SU-DHL-6 (cell line): ENCODE results near the gene BCAN.

Source experiments
- H2AFZ ChIP-seq: fragments of 200-600 bp; sonication (generic); 2 replicates; pipeline ENCODE4 v1.6.1; 2014; ENCODE audit warnings: low read depth, mild to moderate bottlenecking, moderate library complexity, mixed read lengths, antibody characterized with exemption, low read length; ENCODE audit not compliant: severe bottlenecking
- H3F3A ChIP-seq: fragments of 200-600 bp; shearing (Covaris generic); 2 replicates; pipeline ENCODE4 v1.6.0; 2016; ENCODE audit warnings: antibody characterized with exemption, mild to moderate bottlenecking; ENCODE audit not compliant: insufficient read depth
- H3K27ac ChIP-seq: fragments of 200-600 bp; sonication (generic); 2 replicates; pipeline ENCODE4 v1.5.1; 2016; ENCODE audit warnings: low read depth, mild to moderate bottlenecking, low read length, moderate library complexity, mixed read lengths
- H3K27me3 ChIP-seq: fragments of 200-600 bp; sonication (generic), shearing (Covaris generic); 2 replicates; pipeline ENCODE4 v1.6.0; 2014; ENCODE audit warnings: mild to moderate bottlenecking, low read length
- H3K36me3 ChIP-seq: fragments of 200-600 bp; sonication (generic); 2 replicates; pipeline ENCODE4 v1.6.1; 2014; ENCODE audit warnings: mild to moderate bottlenecking, low read length, mixed read lengths
- H3K4me2 ChIP-seq: fragments of 300-600, 200-600 bp; shearing (Covaris generic), sonication (generic); 2 replicates; pipeline ENCODE4 v1.6.0; 2014; ENCODE audit warnings: low read length, low read depth, mild to moderate bottlenecking; ENCODE audit not compliant: poor library complexity, severe bottlenecking
- H3K4me3 ChIP-seq: fragments of 200-600 bp; sonication (generic); 2 replicates; pipeline ENCODE4 v1.5.1; 2014; ENCODE audit warnings: antibody characterized with exemption, low read length, mild to moderate bottlenecking, mixed read lengths; ENCODE audit not compliant: insufficient read depth, poor library complexity, severe bottlenecking
- H3K79me2 ChIP-seq: fragments of 200-600 bp; sonication (generic); 2 replicates; pipeline ENCODE4 v1.6.1; 2014; ENCODE audit warnings: mild to moderate bottlenecking, low read length, moderate library complexity; ENCODE audit not compliant: insufficient read depth
- H3K9ac ChIP-seq: fragments of 200-600 bp; sonication (generic); 2 replicates; pipeline ENCODE4 v1.7.0; 2014; ENCODE audit warnings: mild to moderate bottlenecking, low read length
- H3K9me2 ChIP-seq: fragments of 200-600 bp; sonication (generic); replicated peaks from 2 replicates; pipeline ENCODE4 v1.6.1; 2014; ENCODE audit warnings: low read length; ENCODE audit not compliant: insufficient read depth
- H3K9me3 ChIP-seq: fragments of 200-600 bp; sonication (generic); 2 replicates; pipeline ENCODE4 v1.6.1; 2014; ENCODE audit warnings: low read length, mixed read lengths; ENCODE audit not compliant: insufficient read depth
- H4K20me1 ChIP-seq: fragments of 200-600 bp; sonication (generic); 2 replicates; pipeline ENCODE4 v1.6.1; 2014; ENCODE audit warnings: low read depth, mild to moderate bottlenecking, antibody characterized with exemption, low read length, moderate library complexity, mixed read lengths
- EZH2phosphoT487 ChIP-seq: fragments of 200-600 bp; sonication (generic), shearing (Covaris generic); conservative IDR thresholded peaks from 2 replicates; pipeline ENCODE4 v1.6.1; 2018; ENCODE audit warnings: mild to moderate bottlenecking, antibody characterized with exemption, low read length, moderate library complexity, mixed read lengths
- TF ChIP-seq, protein P1 (sequence below): fragments of 200-600 bp; sonication (generic); IDR thresholded peaks from one replicate; pipeline ENCODE4 v1.5.1; 2017; ENCODE audit warnings: antibody characterized with exemption, mild to moderate bottlenecking, low read length, moderate library complexity; ENCODE audit not compliant: insufficient read depth, poor library complexity, severe bottlenecking

BCAN gene

DNA sequence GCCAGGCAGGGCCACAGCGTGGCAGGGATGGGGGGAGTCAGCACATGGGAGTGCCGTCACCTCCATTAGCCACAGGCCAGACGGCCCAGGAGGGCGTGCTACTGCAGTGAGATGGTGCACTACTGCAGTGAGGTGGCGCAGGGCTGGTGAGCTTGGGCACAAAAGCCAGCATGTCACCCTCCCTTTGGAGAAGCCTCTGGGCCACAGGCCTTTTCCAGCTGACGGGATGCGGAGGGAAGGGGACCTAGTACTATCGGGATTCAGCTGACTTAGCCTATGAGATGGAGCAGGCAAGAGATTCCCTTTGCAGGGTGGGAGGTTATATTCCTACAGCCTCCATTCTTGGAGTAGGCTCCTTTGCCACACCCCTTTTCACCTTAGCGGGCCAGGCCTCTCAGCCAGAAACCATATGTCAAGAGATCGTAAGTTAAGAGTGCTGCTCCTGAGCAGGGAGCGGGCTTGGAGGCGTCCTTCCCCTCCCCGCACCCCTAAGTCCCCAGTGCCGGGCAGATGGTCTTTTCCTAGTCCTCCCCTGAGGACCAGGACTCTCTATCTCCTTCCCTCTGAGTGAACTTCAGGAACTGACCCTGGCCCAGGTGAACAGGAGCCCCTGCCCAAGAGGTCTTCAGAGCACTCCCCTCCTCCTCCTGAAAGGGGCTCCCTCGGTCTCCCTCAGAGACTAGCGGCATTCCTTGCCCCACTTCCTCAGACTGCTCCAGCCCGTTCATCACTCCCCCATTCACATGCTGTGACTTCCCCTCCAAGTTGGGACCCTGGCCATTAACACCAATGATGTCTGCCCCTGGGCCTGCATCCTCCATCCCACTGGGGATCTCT lies 27.1 kb downstream of the BCAN start:
- Histone ChIP-seq H3K27ac (no peak overlapping the region), H3K4me3 (no peak overlapping the region), H3F3A (no peaks in the 10 kb centered on the region), H3K9me2 (no peaks in the 10 kb centered on the region), H3K79me2 (no peaks in the 10 kb centered on the region), H3K27me3 (no peaks in the 10 kb centered on the region), H3K9ac (no peak overlapping the region), H2AFZ (no peak overlapping the region), H3K9me3 (no peaks in the 10 kb centered on the region), H4K20me1 (no peaks in the 10 kb centered on the region), H3K36me3 (no peaks in the 10 kb centered on the region), H3K4me2 (no peak overlapping the region)
- TF ChIP-seq EZH2phosphoT487: no peak
- TF ChIP-seq, protein P1, sequence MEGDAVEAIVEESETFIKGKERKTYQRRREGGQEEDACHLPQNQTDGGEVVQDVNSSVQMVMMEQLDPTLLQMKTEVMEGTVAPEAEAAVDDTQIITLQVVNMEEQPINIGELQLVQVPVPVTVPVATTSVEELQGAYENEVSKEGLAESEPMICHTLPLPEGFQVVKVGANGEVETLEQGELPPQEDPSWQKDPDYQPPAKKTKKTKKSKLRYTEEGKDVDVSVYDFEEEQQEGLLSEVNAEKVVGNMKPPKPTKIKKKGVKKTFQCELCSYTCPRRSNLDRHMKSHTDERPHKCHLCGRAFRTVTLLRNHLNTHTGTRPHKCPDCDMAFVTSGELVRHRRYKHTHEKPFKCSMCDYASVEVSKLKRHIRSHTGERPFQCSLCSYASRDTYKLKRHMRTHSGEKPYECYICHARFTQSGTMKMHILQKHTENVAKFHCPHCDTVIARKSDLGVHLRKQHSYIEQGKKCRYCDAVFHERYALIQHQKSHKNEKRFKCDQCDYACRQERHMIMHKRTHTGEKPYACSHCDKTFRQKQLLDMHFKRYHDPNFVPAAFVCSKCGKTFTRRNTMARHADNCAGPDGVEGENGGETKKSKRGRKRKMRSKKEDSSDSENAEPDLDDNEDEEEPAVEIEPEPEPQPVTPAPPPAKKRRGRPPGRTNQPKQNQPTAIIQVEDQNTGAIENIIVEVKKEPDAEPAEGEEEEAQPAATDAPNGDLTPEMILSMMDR: no peak

DNA sequence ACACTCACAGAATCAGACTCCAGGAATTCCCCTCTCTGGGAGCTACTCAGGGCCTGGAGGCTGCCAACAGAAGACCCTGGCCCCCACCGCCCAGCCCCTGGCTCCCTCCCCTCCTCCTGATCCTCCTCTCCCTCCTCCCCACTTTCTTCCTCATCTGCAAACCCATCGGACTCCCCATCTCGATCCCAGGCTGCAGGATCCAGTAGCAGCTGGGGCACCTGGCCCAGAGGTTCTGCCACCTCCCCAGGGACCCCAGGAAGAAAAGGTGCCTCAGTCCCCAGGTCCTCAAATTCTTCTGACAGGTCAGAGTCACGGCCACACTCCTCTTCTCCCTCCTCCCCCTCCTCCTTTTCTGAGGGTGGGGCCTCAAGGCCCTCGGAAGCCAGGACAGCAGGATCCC lies 27.9 kb downstream of the BCAN start:
- Histone ChIP-seq H3K4me3 (no peak overlapping the region), H3F3A (no peaks in the 10 kb centered on the region), H3K9me2 (no peaks in the 10 kb centered on the region), H2AFZ (no peak overlapping the region), H4K20me1 (no peaks in the 10 kb centered on the region), H3K79me2 (no peaks in the 10 kb centered on the region), H3K27ac (no peak overlapping the region), H3K9me3 (no peaks in the 10 kb centered on the region), H3K36me3 (no peaks in the 10 kb centered on the region), H3K9ac (no peak overlapping the region), H3K4me2 (no peak overlapping the region), H3K27me3 (no peaks in the 10 kb centered on the region)
- TF ChIP-seq, protein P1: no peak
- no peak for TF ChIP-seq EZH2phosphoT487

DNA sequence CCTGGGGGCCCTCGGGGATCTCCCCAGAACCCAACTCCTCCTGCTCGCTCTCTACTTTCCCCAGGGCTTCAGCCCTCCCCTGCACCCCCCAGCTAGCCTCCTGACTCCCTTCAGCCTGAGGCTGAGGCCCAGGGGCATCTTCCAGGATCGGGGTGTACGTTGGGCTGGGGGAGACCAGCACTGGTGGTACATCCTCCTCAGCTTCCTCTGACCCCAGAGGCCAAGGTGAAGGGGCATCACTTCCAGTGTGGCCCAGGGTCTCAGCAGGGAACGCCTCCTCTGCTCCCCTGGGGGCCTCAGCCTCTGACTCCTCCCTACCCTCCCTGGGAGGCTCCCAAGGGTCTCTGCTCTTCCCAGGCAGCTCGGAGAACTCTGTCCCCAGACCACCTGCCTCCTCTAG lies 28.4 kb downstream of the BCAN start:
- Histone ChIP-seq H4K20me1 (no peaks in the 10 kb centered on the region), H3K9me2 (no peaks in the 10 kb centered on the region), H3K36me3 (no peaks in the 10 kb centered on the region), H3F3A (no peaks in the 10 kb centered on the region), H3K9me3 (no peaks in the 10 kb centered on the region), H3K4me3 (no peak overlapping the region), H2AFZ (no peak overlapping the region), H3K4me2 (no peak overlapping the region), H3K9ac (no peak overlapping the region), H3K27ac (no peak overlapping the region), H3K79me2 (no peaks in the 10 kb centered on the region), H3K27me3 (no peaks in the 10 kb centered on the region)
- no peak for TF ChIP-seq EZH2phosphoT487
- TF ChIP-seq, protein P1: no peak
